Natural killer cell (primary cell): Measurements from ENCODE around the gene IL31RA. TPM values are rescaled to one million over a fixed set of nuclear protein-coding genes. Genes with fewer than 3 reads are reported as not detected.

Experiments used
- ATAC-seq, 3 donors: fragments of 150-1000 bp in 2 of 3; fragments of 200-7000 bp in 1 of 3; cut with Tn5 transposase; 1 replicate in 1 of 3; 2 replicates in 2 of 3; pipeline ENCODE4 v1.10.0; 2021; ENCODE audit warnings: mild to moderate bottlenecking in 2 of 3, moderate library complexity in 2 of 3
- DNase-seq, 2 donors: peaks; one replicate each; pipeline versions ENCODE4 v3.0.0 to v3.0.0-alpha.2; 2013 to 2021; ENCODE audit warnings: mixed read lengths in 1 of 2
- H3K27ac ChIP-seq: one replicate; pipeline ENCODE4 v1.5.1; 2013; ENCODE audit warnings: mild to moderate bottlenecking, low read length
- H3K27me3 ChIP-seq: one replicate; pipeline ENCODE4 v1.6.1; 2013; ENCODE audit warnings: low read length; ENCODE audit not compliant: control insufficient read depth, insufficient read depth
- H3K36me3 ChIP-seq: one replicate; pipeline ENCODE4 v1.6.1; 2013; ENCODE audit warnings: low read length; ENCODE audit not compliant: control insufficient read depth, insufficient read depth
- H3K4me1 ChIP-seq: one replicate; pipeline ENCODE4 v1.6.1; 2013; ENCODE audit warnings: low read length; ENCODE audit not compliant: control insufficient read depth, insufficient read depth
- H3K4me3 ChIP-seq: one replicate; pipeline ENCODE4 v1.5.1; 2013; ENCODE audit warnings: low read length
- H3K9me3 ChIP-seq: one replicate; pipeline ENCODE4 v1.6.1; 2013; ENCODE audit warnings: low read length; ENCODE audit not compliant: control insufficient read depth, insufficient read depth
- H3K27ac Mint-ChIP-seq, 2 donors: one replicate each; pipeline ENCODE4 v1.8.0; 2022; ENCODE audit warnings: mild to moderate bottlenecking in 2 of 2, mixed read lengths in 2 of 2, moderate library complexity in 1 of 2
- H3K27me3 Mint-ChIP-seq, 2 donors: one replicate each; pipeline ENCODE4 v1.8.0; 2022; ENCODE audit warnings: low read depth in 2 of 2, mixed read lengths in 2 of 2
- H3K36me3 Mint-ChIP-seq: one replicate; pipeline ENCODE4 v1.8.0; 2022; ENCODE audit warnings: mixed read lengths
- H3K4me1 Mint-ChIP-seq, 2 donors: one replicate each; pipeline ENCODE4 v1.8.0; 2022; ENCODE audit warnings: mixed read lengths in 2 of 2
- H3K4me3 Mint-ChIP-seq: one replicate; pipeline ENCODE4 v1.8.0; 2022; ENCODE audit warnings: mild to moderate bottlenecking, moderate library complexity, mixed read lengths
- H3K9me3 Mint-ChIP-seq, 2 donors: one replicate each; pipeline ENCODE4 v1.8.0; 2022; ENCODE audit warnings: mixed read lengths in 2 of 2
- CTCF ChIP-seq: fragments of 200-600 bp; IDR thresholded peaks from one replicate; pipeline ENCODE4 v1.8.0; 2022; ENCODE audit warnings: antibody characterized with exemption
- WGBS: methylation state at CpG from one replicate; pipeline ENCODE4 v1.1.7; 2013; ENCODE audit warnings: missing lambda C conversion rate; ENCODE audit not compliant: insufficient coverage; 5-methylcytosine and 5-hydroxymethylcytosine counted together
- intact Hi-C: fragments of 100-400 bp; cut with micrococcal nuclease; formaldehyde crosslinking; loops from one replicate; pipeline ENCODE4 v1.14.2; 2022
- total RNA-seq, 4 donors: library from RNA; stranded (reverse); fragments of 120-200 nt in 1 of 4; gene quantifications; one replicate each; pipeline versions ENCODE4 v1.2.3 to v1.2.4, GENCODE V29; 2013 to 2022

IL31RA gene
- total RNA-seq, 3 donors from 2014 or later (not counting 1 experiment from before 2014, with no cell fraction given) = not detected

- no peaks in the 10 kb centered on the region for H3K4me1 ChIP-seq
- intact Hi-C loops = no loop called here
- no peak for TF ChIP-seq CTCF
- no peak overlapping the region for H3K27ac ChIP-seq
- no peaks in the 10 kb centered on the region for H3K27me3 Mint-ChIP-seq
- H3K27ac Mint-ChIP-seq = no peak overlapping the region
- no CpG with 5 or more reads among the region's 1 CpG for WGBS
- DNase-seq (peak in 1 of 2 donors; percentile 62), ATAC-seq (peak in 1 of 3 donors; percentile 26)
- no peaks in the 10 kb centered on the region for H3K9me3 Mint-ChIP-seq
- H3K27me3 ChIP-seq = no peaks in the 10 kb centered on the region
- H3K36me3 Mint-ChIP-seq = no peaks in the 10 kb centered on the region
- peaks cover 25% of the 10 kb centered on the region for H3K36me3 ChIP-seq
- H3K9me3 ChIP-seq = no peaks in the 10 kb centered on the region
- H3K4me3 ChIP-seq = no peak overlapping the region
- no peaks in the 10 kb centered on the region for H3K4me1 Mint-ChIP-seq
- H3K4me3 Mint-ChIP-seq = no peak overlapping the region
Measured at GRCh38 chr5:55959208-55959607, 108.1 kb downstream of the IL31RA start.

- Histone ChIP-seq H3K36me3 (peaks cover 12% of the 10 kb centered on the region), H3K4me3 (no peak overlapping the region), H3K27ac (no peak overlapping the region), H3K27me3 (no peaks in the 10 kb centered on the region), H3K4me1 (no peaks in the 10 kb centered on the region), H3K9me3 (no peaks in the 10 kb centered on the region)
- no peaks in the 10 kb centered on the region for H3K9me3 Mint-ChIP-seq
- H3K27me3 Mint-ChIP-seq = no peaks in the 10 kb centered on the region
- ATAC-seq (no peak), DNase-seq (no peak)
- over 99% methylated on average over 7 of the region's 7 CpGs for WGBS
- TF ChIP-seq CTCF = no peak
- H3K36me3 Mint-ChIP-seq = no peaks in the 10 kb centered on the region
- H3K4me3 Mint-ChIP-seq = no peak overlapping the region
- no peaks in the 10 kb centered on the region for H3K4me1 Mint-ChIP-seq
- H3K27ac Mint-ChIP-seq = no peak overlapping the region
- intact Hi-C loops = no loop called here
Measured at GRCh38 chr5:55960779-55961178, 109.6 kb downstream of the IL31RA start.

GRCh38 chr5:55965525-55965924 is 114.4 kb downstream of the IL31RA start:
- H3K4me3 Mint-ChIP-seq = no peak overlapping the region
- peaks cover 8% of the 10 kb centered on the region for H3K36me3 ChIP-seq
- TF ChIP-seq CTCF = no peak
- no peak for DNase-seq
- over 99% methylated on average over 6 of the region's 6 CpGs for WGBS
- H3K27ac ChIP-seq = no peak overlapping the region
- no peak overlapping the region for H3K4me3 ChIP-seq
- H3K9me3 ChIP-seq = no peaks in the 10 kb centered on the region
- H3K4me1 ChIP-seq = no peaks in the 10 kb centered on the region
- peaks cover 5 to 6% of the 10 kb centered on the region in 2 donors for H3K4me1 Mint-ChIP-seq
- H3K36me3 Mint-ChIP-seq = no peaks in the 10 kb centered on the region
- H3K27me3 Mint-ChIP-seq = no peaks in the 10 kb centered on the region
- ATAC-seq = no peak
- no peak overlapping the region for H3K27ac Mint-ChIP-seq
- no peaks in the 10 kb centered on the region for H3K9me3 Mint-ChIP-seq
- no peaks in the 10 kb centered on the region for H3K27me3 ChIP-seq
- intact Hi-C loops = no loop called here

GRCh38 chr5:55966284-55966683 is 115.1 kb downstream of the IL31RA start:
- Mint-ChIP-seq H3K4me1 (peaks cover 5 to 6% of the 10 kb centered on the region in 2 donors), H3K27ac (no peak overlapping the region), H3K4me3 (no peak overlapping the region), H3K36me3 (no peaks in the 10 kb centered on the region), H3K9me3 (no peaks in the 10 kb centered on the region), H3K27me3 (no peaks in the 10 kb centered on the region)
- DNase-seq = no peak
- intact Hi-C loops = no loop called here
- Histone ChIP-seq H3K9me3 (no peaks in the 10 kb centered on the region), H3K4me1 (no peaks in the 10 kb centered on the region), H3K27ac (no peak overlapping the region), H3K36me3 (peaks cover 5% of the 10 kb centered on the region), H3K27me3 (no peaks in the 10 kb centered on the region), H3K4me3 (no peak overlapping the region)
- no peak for TF ChIP-seq CTCF
- no peak for ATAC-seq
